ENCODE measurements around the gene HMOX2.

The HMOX2 gene, protein sequence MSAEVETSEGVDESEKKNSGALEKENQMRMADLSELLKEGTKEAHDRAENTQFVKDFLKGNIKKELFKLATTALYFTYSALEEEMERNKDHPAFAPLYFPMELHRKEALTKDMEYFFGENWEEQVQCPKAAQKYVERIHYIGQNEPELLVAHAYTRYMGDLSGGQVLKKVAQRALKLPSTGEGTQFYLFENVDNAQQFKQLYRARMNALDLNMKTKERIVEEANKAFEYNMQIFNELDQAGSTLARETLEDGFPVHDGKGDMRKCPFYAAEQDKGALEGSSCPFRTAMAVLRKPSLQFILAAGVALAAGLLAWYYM

DNA sequence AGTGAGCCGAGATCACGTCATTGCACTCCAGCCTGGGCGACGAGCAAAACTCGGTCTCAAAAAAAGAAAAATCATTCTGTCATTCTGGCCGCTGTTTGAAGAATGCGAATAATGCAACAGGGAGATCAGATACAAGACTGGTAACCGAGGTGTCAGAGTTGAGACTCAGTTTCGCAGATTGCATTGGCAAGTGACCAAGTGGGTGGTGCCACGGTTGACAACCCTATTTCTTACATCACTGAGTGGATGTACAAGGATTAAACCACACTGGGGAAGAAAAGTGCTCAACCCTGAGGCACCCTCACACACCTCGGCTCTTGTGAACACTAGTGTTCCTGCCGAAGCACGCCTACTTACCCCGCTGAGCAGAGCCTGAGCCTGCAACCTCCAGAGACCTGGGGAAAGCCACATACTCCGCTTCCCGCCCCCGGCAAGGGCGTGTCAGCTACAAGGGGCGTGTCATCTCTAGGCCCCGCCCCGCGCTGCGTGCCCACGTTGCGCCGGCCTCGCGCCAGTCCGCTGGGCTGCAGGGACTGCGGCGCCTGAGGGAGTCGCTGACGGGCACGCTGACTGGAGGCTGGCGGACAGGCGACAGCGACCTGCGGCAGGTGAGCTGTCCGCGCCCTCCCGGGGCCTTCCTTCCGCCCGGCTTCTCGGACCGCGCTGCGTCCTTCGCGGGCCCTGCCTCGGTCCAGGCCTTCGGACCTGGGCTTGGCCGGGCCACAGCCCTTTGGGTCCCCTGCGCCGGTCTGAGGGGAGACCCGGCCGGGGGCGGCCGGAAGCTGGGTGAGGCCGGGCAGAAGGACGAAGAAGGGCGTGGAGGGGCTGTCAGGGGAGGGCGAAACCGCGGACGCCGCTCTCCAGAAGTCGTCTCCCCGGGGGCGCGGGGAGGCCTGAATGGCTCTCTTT, at the start of gene HMOX2:
Gene HMOX2 (plus strand): TSS at position 519 of the 909 bp plus-strand sequence. CDS start 29,127 bp downstream, outside the sequence.
- DNase-seq, result peak; percentile 86 to 91 (median 88)

DNA sequence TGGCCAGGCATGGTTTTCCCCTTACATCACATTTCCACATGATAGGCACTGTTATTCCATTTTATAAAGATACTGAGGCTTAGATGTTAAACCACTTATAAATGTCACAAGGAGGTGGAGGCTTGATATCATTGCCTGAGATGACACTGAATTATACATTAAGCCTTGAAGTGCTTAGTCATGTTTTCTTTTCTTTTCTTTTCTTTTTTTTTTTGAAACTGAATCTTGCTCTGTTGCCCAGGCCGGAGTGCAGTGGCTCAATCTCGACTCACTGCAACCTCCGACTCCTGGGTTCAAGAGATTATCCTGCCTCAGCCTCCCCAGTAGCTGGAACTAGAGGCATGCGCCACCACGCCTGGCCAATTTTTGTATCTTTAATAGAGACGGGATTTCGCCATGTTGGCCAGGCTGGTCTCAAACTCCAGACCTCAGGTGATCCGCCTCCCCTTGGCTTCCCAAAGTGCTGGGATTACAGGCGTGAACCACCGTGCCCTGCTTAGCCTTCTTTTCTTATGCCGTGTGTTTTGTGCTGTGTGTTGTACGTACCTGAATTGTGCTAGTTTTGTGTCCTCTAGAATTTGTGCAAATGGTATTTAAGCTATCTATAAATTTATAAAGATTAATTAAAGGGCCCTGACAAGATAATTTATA, 49.4 kb upstream of the HMOX2 start:
- DNase-seq, result no peak

DNA sequence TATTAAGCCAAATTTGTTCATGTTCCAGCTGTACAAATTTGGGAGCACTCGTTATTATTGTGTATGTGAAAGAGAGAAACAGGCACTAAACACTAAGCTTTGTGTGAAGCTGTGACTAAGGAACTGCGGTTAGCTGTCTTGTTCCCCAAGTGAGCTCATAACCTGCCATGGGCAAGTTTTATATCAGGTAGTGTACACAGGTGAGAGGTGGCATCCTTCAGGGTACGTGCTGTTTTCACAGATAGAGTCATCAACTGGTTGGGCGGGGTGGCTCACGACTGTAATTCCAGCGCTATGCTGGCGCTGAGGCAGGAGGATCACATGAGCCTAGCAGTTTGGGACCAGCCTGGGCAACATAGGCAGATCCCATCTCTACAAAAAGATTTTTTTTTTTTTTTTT, 47.7 kb upstream of the HMOX2 start:
- DNase-seq, result no peak

DNA sequence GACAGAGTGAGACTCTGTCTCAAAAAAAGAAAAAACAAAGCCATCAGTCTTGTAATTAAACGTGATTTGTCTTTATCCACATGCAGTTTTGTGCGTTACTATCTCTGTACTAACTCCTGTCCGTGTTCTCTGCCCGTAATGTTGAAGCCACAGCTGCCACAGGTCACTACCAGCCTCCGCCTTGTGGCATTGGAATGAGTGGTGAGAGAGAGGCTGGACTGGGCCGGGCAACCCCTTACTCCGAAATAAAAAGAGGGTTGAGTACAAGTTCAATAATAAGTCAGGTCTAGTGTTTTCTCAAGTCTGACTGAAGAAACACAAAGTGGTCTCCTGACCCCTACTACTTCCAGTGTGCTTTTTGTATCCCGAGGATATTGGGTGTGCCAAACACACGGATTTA, 45.2 kb upstream of the HMOX2 start:
- DNase-seq, result no peak

DNA sequence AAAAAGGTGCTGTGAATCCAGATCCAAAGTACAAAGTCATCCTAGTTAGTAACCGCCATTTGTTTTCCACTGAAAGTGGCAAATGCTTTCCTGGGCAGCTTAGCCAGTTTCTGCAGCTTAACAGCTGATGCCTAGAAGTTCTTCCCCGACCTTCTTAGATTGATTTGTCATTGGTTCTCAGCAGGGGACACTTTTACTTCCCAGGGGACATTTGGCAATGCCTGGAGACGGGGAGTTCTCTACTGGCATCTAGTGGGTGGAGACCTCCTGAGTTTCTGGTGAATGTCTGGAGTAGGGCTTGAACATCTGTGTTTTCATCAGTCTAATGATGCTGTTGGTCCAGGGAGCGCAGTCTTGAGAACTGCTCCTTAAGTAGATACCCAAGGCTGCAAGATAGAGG, 43.0 kb upstream of the HMOX2 start:
- no peak for DNase-seq

DNA sequence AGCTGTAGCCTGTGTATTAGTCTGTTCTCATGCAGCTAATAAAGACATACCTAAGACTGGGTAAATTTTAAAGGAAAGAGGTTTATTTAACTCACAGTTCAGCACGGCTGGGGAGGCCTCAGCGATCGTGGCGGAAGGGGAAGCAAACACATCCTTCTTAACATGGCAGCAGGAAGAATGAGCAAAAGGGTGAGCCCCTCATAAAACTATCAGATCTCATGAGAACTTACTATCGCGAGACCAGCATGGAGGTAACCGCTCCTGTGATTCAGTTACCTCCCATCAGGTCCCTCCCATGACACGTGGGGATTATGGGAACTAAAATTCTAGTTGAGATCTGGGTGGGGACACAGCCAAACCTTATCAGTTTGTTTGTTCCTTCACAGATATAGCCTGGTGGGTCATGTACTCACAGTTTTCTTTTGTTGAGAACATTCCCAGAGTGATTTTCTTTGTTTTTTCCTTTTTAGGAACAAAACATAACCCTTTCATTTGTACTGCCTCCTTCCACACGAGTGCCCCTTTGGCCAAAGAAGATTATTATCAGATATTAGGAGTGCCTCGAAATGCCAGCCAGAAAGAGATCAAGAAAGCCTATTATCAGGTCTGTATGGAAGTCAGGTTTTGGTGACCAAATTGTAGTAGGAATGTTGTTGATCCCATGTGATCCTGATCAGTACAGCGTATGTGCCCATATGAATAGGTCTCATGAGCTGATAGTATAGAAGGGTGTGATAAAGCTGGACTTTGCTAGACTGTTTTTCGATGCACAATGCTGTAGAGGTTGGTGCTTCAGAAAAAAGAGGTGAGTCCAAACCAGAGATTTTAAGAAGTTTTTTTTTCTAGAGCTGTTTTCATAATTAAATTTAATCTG, 42.0 kb upstream of the HMOX2 start:
- no peak for DNase-seq

DNA sequence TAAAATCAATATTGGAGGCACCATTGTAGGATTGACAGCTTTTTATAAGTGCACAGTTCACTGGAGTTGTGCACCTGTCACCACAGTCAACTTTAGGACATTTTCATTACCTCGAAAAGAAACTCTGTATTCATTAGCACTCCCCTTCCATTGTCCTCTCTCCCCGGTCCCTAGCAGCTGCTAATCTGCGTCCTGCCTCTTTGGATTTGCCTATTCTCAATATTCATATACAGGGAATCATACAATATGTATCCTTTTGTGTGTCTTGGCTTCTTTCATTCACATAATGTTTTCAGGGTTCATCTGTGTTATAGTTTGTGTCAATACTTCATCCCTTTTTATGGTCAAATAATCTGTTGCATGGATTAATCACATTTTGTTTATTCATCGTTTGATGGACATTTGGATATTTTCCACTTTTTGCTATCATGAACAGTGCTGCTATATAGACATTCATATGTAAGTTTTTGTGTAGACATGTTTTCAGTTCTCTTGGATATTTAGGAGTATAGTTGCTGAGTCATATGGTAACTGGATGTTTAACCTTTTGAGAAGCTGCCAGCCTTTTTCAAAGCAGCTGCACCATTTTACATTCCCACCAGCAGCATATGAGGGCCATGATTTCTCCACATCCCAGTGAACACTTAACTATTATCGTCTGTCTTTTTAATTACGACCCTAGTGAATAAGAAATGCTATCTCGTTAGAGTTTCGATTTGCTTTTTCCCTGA, 40.7 kb upstream of the HMOX2 start:
- no peak for DNase-seq

DNA sequence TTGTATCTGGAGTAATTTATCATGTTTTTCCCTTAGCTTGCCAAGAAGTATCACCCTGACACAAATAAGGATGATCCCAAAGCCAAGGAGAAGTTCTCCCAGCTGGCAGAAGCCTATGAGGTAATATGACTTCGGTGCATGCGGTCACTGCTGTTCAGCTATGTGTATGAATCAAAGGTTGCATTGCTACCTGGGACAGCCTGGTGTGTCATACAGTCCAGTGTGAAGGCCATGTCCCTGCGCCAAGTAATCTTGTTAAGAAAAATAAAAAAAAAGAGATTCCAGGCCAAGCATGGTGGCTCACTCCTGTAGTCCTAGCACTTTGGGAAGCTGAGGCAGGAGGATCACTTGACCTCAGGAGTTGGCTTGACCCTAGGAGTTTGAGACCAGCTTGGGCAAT, 38.8 kb upstream of the HMOX2 start:
- DNase-seq, result no peak

DNA sequence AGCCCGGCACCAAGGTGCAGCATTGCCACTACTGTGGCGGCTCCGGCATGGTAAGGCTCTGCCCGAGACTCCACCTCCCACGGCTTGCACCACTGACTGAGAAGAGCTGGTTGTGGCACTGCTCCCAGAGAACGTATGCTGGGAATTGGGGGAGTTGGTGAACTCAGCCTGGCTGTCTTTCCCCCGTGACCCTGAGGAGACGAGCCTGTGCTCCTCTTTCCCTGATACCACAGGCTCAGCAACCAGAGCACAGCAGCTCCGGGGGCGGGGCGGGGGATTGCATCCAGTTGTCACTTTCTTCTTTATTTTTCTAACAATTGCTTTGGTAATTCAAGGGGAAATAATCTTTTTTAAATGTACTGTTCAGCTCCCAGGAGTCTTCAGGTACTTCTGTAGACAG, 33.8 kb upstream of the HMOX2 start:
- no peak for DNase-seq

DNA sequence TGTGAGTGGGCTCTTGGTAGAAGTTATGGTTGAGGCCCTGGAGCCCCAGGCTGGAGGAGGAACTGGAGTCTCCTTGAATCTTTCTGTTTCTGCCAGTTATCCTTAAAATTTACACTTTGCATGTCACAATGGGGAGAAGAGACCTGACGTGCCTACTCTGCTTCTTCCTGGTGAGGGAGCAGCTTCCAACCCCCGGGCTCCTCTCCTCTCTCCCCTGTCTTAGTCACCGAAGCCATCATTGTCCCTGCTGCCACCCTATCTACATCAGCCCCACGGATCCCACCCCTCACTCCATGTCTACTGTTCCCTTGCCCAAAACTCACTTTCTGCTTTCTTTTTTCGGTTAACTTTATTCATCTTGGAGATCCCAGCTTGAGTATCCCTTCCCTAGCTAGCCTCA, 32.9 kb upstream of the HMOX2 start:
- no peak for DNase-seq

DNA sequence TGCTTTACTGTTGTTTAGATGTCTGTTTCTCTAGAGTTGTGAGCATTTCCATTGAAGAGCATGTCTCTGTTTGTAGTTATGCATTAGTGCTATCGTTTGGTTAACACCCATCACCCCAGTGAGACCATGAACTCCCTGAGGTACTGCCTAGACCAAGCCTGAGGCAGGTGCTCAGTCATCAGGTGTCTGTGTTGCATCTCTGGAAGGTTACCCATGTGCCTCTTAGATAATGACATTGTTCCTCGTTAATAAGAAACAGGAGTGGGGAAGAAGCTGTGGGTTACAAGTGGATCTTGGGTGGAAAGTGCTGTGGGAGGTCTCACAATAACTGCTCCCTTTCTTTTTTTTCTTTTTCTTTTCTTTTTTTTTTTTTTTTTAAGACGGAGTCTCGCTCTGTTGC, 32.2 kb upstream of the HMOX2 start:
- DNase-seq, result no peak

DNA sequence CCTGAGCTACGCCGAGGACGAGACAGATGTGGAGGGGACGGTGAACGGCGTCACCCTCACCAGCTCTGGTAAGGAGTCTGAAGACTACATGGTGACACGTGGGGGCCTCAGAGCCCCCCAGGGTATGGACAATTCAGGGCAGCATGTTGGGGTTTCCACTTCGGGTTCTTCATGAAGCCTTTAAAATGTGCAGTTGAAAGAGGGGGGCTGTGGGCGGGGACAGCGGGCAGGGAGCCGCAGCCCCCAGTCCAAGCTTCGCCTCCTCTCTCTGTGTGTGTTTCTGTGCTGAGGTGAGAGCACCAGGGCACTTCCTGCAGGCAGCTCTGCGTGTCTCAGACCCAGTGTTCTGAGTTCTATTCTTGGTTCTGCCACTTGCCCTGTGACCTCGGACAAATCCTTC, 25.8 kb upstream of the HMOX2 start:
- no peak for DNase-seq

DNA sequence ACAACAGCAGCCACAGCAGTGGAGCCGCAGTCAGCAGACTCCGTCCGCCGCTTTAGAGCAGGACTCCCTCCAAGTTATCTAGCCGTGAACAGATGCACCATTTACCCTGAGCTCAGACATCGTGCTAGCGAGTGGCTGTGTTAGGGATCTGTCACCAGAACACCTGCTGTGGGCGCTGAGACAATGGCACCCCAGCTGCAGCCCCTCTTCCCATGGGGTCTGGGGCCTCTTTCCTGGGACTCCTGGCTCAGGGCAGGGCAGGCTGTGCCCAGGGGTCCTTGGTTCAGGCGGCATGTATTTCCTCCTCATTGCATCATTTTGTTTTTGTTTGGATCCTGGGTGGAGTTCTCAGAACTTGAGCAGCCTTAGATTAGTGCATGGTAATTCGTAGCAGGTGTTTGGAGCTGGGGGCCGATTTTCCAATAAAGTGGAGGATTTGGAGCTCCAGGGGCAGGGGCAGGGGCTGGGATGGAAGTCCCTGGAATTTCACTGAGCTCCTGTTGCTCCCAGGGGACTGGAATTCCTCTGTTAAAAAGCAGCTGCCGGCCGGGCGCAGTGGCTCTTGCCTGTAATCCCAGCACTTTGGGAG, 25.2 kb upstream of the HMOX2 start:
- DNase-seq, result no peak

DNA sequence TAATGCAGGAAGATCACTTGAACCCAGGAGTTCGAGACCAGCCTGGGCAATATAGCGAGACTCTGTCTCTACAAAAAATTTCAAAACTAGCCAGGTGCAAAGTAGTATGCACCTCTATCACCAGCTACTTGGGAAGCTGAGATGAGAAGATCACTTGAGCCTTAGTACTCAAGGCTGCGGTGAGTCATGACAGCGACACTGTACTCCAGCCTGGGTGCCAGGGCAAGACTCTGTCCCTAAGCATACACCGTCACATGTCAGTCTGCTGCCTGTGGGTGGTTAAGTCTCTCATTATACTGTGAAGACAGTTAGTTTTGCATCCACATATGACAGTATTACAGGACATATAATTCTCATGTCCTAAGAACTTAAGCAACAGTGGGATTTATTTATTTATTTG, 23.5 kb upstream of the HMOX2 start:
- DNase-seq, result no peak

DNA sequence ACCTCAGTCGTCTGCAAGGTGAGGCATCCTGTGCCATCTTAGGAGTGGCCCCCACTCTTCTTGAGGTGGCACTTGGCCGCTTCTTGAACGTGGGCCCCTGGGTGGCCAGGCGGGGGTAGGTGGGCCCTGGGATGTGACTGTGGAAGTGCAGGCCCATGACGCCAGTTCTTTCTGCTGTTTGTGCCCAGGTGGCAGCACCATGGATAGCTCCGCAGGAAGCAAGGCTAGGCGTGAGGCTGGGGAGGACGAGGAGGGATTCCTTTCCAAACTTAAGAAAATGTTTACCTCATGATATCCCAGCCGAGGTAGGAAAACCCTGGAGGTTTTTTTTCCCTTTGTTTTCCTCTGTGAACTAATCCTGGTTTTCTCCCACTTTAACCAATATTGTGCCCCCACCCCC, 21.6 kb upstream of the HMOX2 start:
- DNase-seq, result no peak

DNA sequence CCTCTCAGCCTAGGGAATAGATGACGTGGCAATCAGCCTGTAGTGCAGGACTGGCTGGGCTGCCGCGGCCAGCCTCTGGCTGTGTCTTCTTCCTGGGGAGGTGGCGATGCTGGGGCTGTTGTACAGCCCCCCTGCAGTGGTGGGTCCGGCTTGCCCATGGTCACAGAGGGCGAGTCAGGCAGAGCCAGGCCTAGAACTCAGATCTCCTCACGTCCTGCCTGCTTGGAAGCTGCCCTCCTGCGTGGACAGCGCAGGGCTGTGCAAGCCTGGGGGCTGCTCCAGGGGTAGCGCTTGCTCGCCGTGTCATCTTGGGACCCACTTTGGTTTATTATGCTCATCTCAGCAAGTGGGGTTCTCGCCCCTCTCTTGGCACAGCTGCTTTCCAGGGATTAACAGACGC, 21.1 kb upstream of the HMOX2 start:
- no peak for DNase-seq

DNA sequence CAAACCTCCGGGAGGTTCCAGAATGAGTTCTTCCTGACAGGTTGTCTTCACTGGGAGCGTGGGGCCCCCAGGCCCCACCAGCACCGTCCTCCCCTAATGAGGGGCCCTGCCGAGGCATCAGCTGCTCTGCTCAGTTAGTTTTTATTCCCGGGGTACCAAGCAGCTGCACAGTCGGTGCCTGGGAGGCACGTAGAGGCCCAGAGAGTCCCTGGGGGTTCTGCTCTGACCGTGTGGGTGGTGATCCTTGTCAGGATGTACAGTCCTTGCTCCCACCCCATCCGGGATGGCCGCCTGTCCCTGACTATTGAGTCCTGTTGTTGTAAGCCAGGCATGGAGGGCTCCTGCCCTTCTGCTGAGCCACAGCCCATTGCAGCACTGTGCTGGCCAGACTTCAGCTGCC, 20.2 kb upstream of the HMOX2 start:
- no peak for DNase-seq

DNA sequence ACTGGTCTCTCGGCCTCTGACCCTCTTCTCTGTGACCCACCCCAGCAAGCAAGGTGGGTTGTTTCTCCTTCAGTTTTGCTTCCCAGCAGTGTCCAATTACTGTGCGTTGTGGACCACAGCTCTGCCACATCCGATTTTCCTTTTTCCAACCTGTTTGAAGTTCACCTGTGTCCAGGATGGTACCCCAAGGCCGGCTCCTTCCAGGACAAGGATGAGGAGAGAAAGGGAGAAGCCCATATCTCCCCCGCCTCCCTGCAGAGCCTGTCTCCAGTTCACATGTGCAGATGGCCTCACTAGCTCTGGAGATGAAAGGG, 15.3 kb upstream of the HMOX2 start:
- no peak for DNase-seq

DNA sequence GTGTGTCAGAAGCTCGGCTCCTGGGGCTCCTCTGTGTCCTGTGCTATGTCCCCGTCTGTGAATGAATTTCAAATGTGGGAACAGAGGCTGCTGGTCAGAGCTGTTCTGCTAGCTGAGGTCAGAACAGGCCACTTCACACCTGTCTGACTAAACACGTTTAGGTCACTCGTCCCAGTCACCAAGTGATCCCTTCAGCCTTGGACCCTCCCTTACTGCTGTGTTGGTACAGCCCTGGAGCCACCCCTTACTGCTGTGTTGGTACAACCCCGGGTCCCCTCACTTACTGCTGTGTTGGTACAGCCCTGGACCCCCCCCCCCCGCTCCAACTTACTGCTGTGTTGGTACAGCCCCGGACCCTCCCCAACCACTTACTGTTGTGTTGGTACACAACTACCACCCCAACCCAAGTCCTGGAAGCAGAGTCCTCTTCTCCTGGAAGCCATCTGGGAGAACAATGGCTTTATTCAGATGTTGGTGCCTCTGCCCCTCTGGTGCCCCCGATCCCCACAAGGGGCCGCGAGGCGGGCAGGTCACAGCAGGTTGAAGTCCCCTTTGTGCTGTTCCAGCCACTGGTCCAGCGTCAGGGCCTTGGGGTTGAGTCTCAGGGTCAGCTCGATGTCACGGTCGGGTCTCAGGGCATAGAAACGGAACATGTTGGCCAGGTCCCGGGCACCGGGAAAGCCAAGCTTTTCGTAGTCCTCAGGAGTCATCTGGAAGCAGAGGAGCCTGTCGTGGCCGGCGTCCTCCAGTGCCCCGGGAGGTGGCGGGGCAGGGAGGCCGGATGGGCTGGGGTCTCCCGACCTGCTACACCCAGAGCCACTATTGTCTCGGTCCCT, 14.7 kb upstream of the HMOX2 start:
- DNase-seq, result no peak

DNA sequence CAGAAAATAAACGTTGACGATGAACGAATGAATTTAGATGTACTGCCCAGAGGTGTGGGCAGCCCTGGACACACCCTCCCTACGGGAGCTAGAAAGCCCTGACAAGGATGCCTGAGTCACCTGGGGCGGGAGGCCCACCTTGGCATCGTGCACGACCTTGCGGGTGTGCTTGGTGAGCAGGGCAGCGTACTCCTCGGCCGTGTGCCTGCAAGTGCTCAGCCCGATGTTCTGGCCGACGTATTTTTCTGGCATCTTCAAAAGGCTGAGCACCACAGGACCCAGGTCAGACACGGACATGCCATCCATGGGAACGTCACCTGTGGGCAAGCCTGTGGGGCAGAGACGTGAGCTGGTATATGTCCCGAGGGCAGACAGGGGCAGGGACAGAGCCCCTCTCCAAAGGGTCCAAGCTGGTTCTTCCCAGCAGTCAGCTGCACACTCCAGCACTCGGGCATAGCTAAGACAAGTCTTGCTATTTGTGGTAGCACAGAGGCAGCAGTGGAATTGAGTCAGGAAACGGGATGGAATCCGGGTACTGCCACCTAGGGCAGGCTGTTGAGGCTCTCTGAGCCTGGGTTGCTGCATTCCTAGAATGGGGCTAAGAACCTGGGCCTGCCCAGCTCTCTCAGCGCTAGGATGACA, 12.6 kb upstream of the HMOX2 start:
- no peak for DNase-seq
